A549 (cell line): Measurements from ENCODE around the gene GRIK1. TPM values are rescaled to one million over a fixed set of nuclear protein-coding genes. Genes with fewer than 3 reads are reported as not detected.

Experiments
- ATAC-seq, 2 experiments: fragments of 200-7000 bp in 1 of 2; fragments of >200 bp in 1 of 2; cut with Nextera tagmentation in 1 of 2; cut with Tn5 transposase in 1 of 2; 3 replicates each; pipeline versions ENCODE4 v1.8.0 to v1.9.1; 2018 to 2020; ENCODE audit warnings: mild to moderate bottlenecking in 1 of 2, moderate library complexity in 1 of 2
- CTCF ChIA-PET: fragments of 300-600 bp; sonication (Branson Sonifier 250); formaldehyde crosslinking; extraction: SDS; loops from one replicate; lab custom pipeline; 2021; ENCODE audit warnings: antibody characterized with exemption, inconsistent platforms; lab: Yijun Ruan, JAX
- POLR2A ChIA-PET: fragments of 350-600 bp; formaldehyde crosslinking; extraction: SDS; loops from one replicate; lab custom pipeline; 2021; ENCODE audit warnings: antibody characterized with exemption, inconsistent platforms; lab: Yijun Ruan, JAX
- DNase-seq, 2 experiments: peaks; one replicate each; pipeline versions ENCODE4 v3.0.0 to v3.0.0-alpha.2; 2011 to 2016; ENCODE audit warnings: low read depth in 1 of 2, low spot score in 1 of 2
- FAIRE-seq: peaks from 2 replicates; lab custom pipeline; 2011; peaks lifted over from hg19 to GRCh38; lab: Jason Lieb, UNC
- H3K27ac ChIP-seq, 2 experiments: fragments of >200 bp; sonication (Bioruptor Twin); formaldehyde crosslinking; 3 replicates each; pipeline ENCODE4 v1.5.1; 2016 to 2017
- H3K4me1 ChIP-seq: fragments of >200 bp; sonication (Bioruptor Twin); formaldehyde crosslinking; 3 replicates; pipeline ENCODE4 v1.6.1; 2016
- H3K4me2 ChIP-seq: fragments of >200 bp; sonication (Bioruptor Twin); formaldehyde crosslinking; 3 replicates; pipeline ENCODE4 v1.6.1; 2016
- H3K4me3 ChIP-seq: fragments of >200 bp; sonication (Bioruptor Twin); formaldehyde crosslinking; 3 replicates; pipeline ENCODE4 v1.5.1; 2016
- H3K9me3 ChIP-seq: fragments of >200 bp; sonication (Bioruptor Twin); formaldehyde crosslinking; 3 replicates; pipeline ENCODE4 v1.6.1; 2016
- ATOH8 ChIP-seq: fragments of 250-450 bp; sonication (Bioruptor Pico); IDR thresholded peaks from 2 replicates; pipeline ENCODE4 v1.5.0; 2020; ENCODE audit warnings: low read depth, mild to moderate bottlenecking, moderate library complexity
- BCL3 ChIP-seq: fragments of >200 bp; sonication (Bioruptor Twin); formaldehyde crosslinking; IDR thresholded peaks from 3 replicates; pipeline ENCODE4 v1.6.1; 2016
- BHLHE40 ChIP-seq: IDR thresholded peaks from 2 replicates; pipeline ENCODE4 v1.6.1; 2012; ENCODE audit warnings: low read depth, low read length, inconsistent platforms
- CBX2 ChIP-seq: fragments of 200-600 bp; sonication (generic); IDR thresholded peaks from 2 replicates; pipeline ENCODE4 v1.6.1; 2016; ENCODE audit warnings: low read depth, mild to moderate bottlenecking, borderline replicate concordance
- CEBPB ChIP-seq, 2 experiments: fragments of >200 bp in 1 of 2; sonication (Bioruptor Twin) in 1 of 2; formaldehyde crosslinking in 1 of 2; IDR thresholded peaks; 2 replicates each; pipeline ENCODE4 v1.6.1; 2012 to 2016
- E2F6 ChIP-seq: IDR thresholded peaks from 2 replicates; pipeline ENCODE4 v1.6.1; 2012; ENCODE audit warnings: low read depth, borderline replicate concordance
- EHMT2 ChIP-seq: fragments of 200-600 bp; sonication (generic); IDR thresholded peaks from 2 replicates; pipeline ENCODE4 v1.6.1; 2016; ENCODE audit warnings: antibody characterized with exemption, low read depth, mild to moderate bottlenecking, moderate library complexity
- FOXS1 ChIP-seq: fragments of 250-450 bp; sonication (Bioruptor Pico); IDR thresholded peaks from 2 replicates; pipeline ENCODE4 v1.5.0; 2020; ENCODE audit warnings: mild to moderate bottlenecking, moderate library complexity
- GATA3 ChIP-seq: IDR thresholded peaks from 2 replicates; pipeline ENCODE4 v1.6.1; 2012; ENCODE audit warnings: borderline replicate concordance
- HDAC2 ChIP-seq: fragments of 200-600 bp; sonication (generic); IDR thresholded peaks from 2 replicates; pipeline ENCODE4 v1.6.1; 2016
- HOXA7 ChIP-seq: fragments of 250-450 bp; sonication (Bioruptor Pico); IDR thresholded peaks from 2 replicates; pipeline ENCODE4 v1.5.0; 2020; ENCODE audit warnings: mild to moderate bottlenecking, moderate library complexity
- HOXB13 ChIP-seq: fragments of 250-450 bp; sonication (Bioruptor Pico); IDR thresholded peaks from 2 replicates; pipeline ENCODE4 v1.5.0; 2020; ENCODE audit warnings: low read depth, mild to moderate bottlenecking, moderate library complexity
- HOXB5 ChIP-seq: fragments of 250-450 bp; sonication (Bioruptor Pico); IDR thresholded peaks from 2 replicates; pipeline ENCODE4 v1.5.0; 2020; ENCODE audit warnings: mild to moderate bottlenecking, moderate library complexity
- JUN ChIP-seq, 2 experiments: fragments of >200 bp; sonication (Bioruptor Twin); formaldehyde crosslinking; IDR thresholded peaks; 2 replicates in 1 of 2; 3 replicates in 1 of 2; pipeline ENCODE4 v1.6.1; 2016 to 2017
- JUNB ChIP-seq: fragments of >200 bp; sonication (Bioruptor Twin); formaldehyde crosslinking; IDR thresholded peaks from 2 replicates; pipeline ENCODE4 v1.6.1; 2016
- KDM5A ChIP-seq: fragments of 200-600 bp; sonication (generic); IDR thresholded peaks from 2 replicates; pipeline ENCODE4 v1.6.1; 2016; ENCODE audit warnings: antibody characterized with exemption, mild to moderate bottlenecking
- MAFK ChIP-seq: fragments of 450-650 bp; IDR thresholded peaks from 2 replicates; pipeline ENCODE4 v1.6.1; 2014; ENCODE audit not compliant: partially characterized antibody
- MAX ChIP-seq: IDR thresholded peaks from 2 replicates; pipeline ENCODE4 v1.6.1; 2012
- MYC ChIP-seq: IDR thresholded peaks from 2 replicates; pipeline ENCODE4 v1.6.1; 2012; ENCODE audit warnings: mild to moderate bottlenecking, inconsistent platforms, low read length, improper control_type of control experiment, borderline replicate concordance
- NFE2L2 ChIP-seq: fragments of 150-350 bp; conservative IDR thresholded peaks from 2 replicates; pipeline ENCODE4 v1.6.1; 2014; ENCODE audit warnings: low read length
- RAD21 ChIP-seq, 2 experiments: fragments of >200 bp in 1 of 2; sonication (Bioruptor Twin) in 1 of 2; formaldehyde crosslinking in 1 of 2; IDR thresholded peaks in 1 of 2; conservative IDR thresholded peaks in 1 of 2; 2 replicates in 1 of 2; 3 replicates in 1 of 2; pipeline ENCODE4 v1.6.1; 2012 to 2018; ENCODE audit warnings: inconsistent platforms in 1 of 2
- RARB ChIP-seq: fragments of 250-450 bp; sonication (Bioruptor Pico); IDR thresholded peaks from 2 replicates; pipeline ENCODE4 v1.8.0; 2021; ENCODE audit warnings: mild to moderate bottlenecking, moderate library complexity
- RCOR1 ChIP-seq: fragments of 150-350 bp; IDR thresholded peaks from 2 replicates; pipeline ENCODE4 v1.6.1; 2014; ENCODE audit warnings: antibody characterized with exemption, low read length, low read depth
- SREBF2 ChIP-seq: fragments of 450-650 bp; IDR thresholded peaks from 2 replicates; pipeline ENCODE4 v1.6.1; 2014; ENCODE audit warnings: mild to moderate bottlenecking, moderate library complexity
- TFCP2L1 ChIP-seq: fragments of 250-450 bp; sonication (Bioruptor Pico); IDR thresholded peaks from 2 replicates; pipeline ENCODE4 v1.5.0; 2021; ENCODE audit warnings: mild to moderate bottlenecking
- USF2 ChIP-seq: fragments of 450-650 bp; IDR thresholded peaks from 2 replicates; pipeline ENCODE4 v1.6.1; 2014; ENCODE audit warnings: antibody characterized with exemption
- ZC3H11A ChIP-seq: fragments of 450-650 bp; IDR thresholded peaks from 2 replicates; pipeline ENCODE4 v1.6.1; 2014; ENCODE audit warnings: antibody characterized with exemption, mild to moderate bottlenecking
- ZNF302 ChIP-seq: fragments of 250-450 bp; sonication (Bioruptor Pico); IDR thresholded peaks from 2 replicates; pipeline ENCODE4 v1.9.0; 2021; ENCODE audit warnings: inconsistent platforms, mild to moderate bottlenecking, moderate library complexity
- WGBS: methylation state at CpG from one replicate; pipeline ENCODE4 v1.1.6; 2017; ENCODE audit errors: missing lambda C conversion rate; 5-methylcytosine and 5-hydroxymethylcytosine counted together
- polyA plus RNA-seq, 4 experiments: library from polyadenylated mRNA; depleted of rRNA in 3 of 4; stranded (reverse); fragments of >200 nt; fragmentation: RNase III in 1 of 4; extraction: RNeasy Plus Mini Kit Qiagen cat#74134 plus additional on column Dnase treatment in 1 of 4; gene quantifications; 2 replicates in 3 of 4; 3 replicates in 1 of 4; pipeline ENCODE4 v1.2.3, GENCODE V29; 2011 to 2017

The GRIK1 gene
- polyA plus RNA-seq, 2 of the 4 experiments (the other 2 are of a cell fraction) = not detected

- CTCF ChIA-PET = no interaction called here
- Histone ChIP-seq H3K4me2 (no peak overlapping the region), H3K4me3 (no peak overlapping the region), H3K4me1 (no peaks in the 10 kb centered on the region), H3K9me3 (no peaks in the 10 kb centered on the region)
- 15% methylated on average over 4 of the region's 10 CpGs for WGBS
- no peak for ATAC-seq
- TF ChIP-seq HDAC2 (no peak), MAFK (no peak), MYC (no peak), USF2 (no peak), CBX2 (no peak), ZNF302 (no peak), NFE2L2 (no peak), GATA3 (no peak), JUN (IDR thresholded peaks at IDR 0.05) (no peak), SREBF2 (no peak), CEBPB (IDR thresholded peaks at IDR 0.05) (no peak), BHLHE40 (no peak), RAD21 (conservative IDR thresholded peaks at IDR 0.05 in 1 of 2, IDR thresholded peaks at IDR 0.05 in 1 of 2) (no peak), KDM5A (no peak), ATOH8 (no peak), E2F6 (no peak), HOXB5 (no peak), HOXA7 (CRISPR knock-in tag) (no peak), EHMT2 (no peak), RARB (CRISPR knock-in tag) (no peak)
- TF ChIP-seq, all 56 proteins: peak for 0
- FAIRE-seq (no peak), DNase-seq (no peak)
- POLR2A ChIA-PET = no interaction called here
- no peak overlapping the region for H3K27ac ChIP-seq
Measured at GRCh38 chr21:29985866-29986265, 46.1 kb upstream of the GRIK1 start.

GRCh38 chr21:29979043-29979442 lies 39.2 kb upstream of the GRIK1 start:
- ATAC-seq (no peak), DNase-seq (no peak), FAIRE-seq (no peak)
- 50% methylated on average over 1 of the region's 1 CpG for WGBS
- Histone ChIP-seq H3K4me3 (no peak overlapping the region), H3K27ac (no peak overlapping the region), H3K4me1 (no peaks in the 10 kb centered on the region), H3K4me2 (no peak overlapping the region), H3K9me3 (no peaks in the 10 kb centered on the region)
- CTCF ChIA-PET = no interaction called here
- POLR2A ChIA-PET = no interaction called here
- TF ChIP-seq FOXS1 (CRISPR knock-in tag) = no peak
- no peak for TF ChIP-seq TFCP2L1 (CRISPR knock-in tag)
- no peak for TF ChIP-seq KDM5A
- TF ChIP-seq MAX = no peak
- TF ChIP-seq ZC3H11A = no peak
- no peak for TF ChIP-seq BCL3
- no peak for TF ChIP-seq RAD21 (conservative IDR thresholded peaks at IDR 0.05 in 1 of 2, IDR thresholded peaks at IDR 0.05 in 1 of 2)
- no peak for TF ChIP-seq JUN (IDR thresholded peaks at IDR 0.05)
- no peak for TF ChIP-seq RCOR1
- no peak for TF ChIP-seq CBX2
- TF ChIP-seq JUNB = no peak
- no peak for TF ChIP-seq HOXB13 (CRISPR knock-in tag)
- TF ChIP-seq CEBPB (IDR thresholded peaks at IDR 0.05) = no peak
